ENCODE results near the gene NPB. TPM values are rescaled to one million over a fixed set of nuclear protein-coding genes. Genes with fewer than 3 reads are reported as not detected.

The NPB gene
- total and polyA plus RNA-seq, 2 experiments from 2014 or later: 2.3 to 6.6 TPM

DNA sequence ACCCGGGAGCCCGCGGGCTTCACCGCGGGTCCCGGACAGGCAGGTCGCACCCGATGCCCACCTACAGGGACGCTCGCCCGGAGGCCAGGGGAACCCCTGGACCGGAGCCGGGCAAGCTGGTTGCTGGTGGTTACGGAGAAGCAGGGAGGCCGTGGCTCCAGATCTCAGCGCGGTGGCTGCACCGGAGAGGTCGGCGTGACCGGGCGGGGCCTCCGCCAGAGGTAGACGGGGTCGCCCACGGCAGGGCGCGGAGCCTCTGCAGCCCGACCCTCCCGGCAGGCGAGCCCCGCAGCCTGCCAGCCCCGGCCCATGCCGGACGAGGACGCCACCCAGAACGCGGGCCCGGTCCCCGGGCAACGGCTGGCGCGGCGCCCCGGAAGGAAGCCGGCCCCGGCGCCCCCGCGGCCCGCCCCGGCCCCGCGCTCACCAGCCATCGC, 8.8 kb downstream of the NPB start:
- no peaks in the 10 kb centered on the region for H3K9me3 ChIP-seq (ENCODE audit: low read depth)
- TF ChIP-seq, protein P1, sequence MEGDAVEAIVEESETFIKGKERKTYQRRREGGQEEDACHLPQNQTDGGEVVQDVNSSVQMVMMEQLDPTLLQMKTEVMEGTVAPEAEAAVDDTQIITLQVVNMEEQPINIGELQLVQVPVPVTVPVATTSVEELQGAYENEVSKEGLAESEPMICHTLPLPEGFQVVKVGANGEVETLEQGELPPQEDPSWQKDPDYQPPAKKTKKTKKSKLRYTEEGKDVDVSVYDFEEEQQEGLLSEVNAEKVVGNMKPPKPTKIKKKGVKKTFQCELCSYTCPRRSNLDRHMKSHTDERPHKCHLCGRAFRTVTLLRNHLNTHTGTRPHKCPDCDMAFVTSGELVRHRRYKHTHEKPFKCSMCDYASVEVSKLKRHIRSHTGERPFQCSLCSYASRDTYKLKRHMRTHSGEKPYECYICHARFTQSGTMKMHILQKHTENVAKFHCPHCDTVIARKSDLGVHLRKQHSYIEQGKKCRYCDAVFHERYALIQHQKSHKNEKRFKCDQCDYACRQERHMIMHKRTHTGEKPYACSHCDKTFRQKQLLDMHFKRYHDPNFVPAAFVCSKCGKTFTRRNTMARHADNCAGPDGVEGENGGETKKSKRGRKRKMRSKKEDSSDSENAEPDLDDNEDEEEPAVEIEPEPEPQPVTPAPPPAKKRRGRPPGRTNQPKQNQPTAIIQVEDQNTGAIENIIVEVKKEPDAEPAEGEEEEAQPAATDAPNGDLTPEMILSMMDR (IDR thresholded peaks at IDR 0.05; ENCODE audit: low read depth, low read length): no peak
- peak in 1 of 2 donors; percentile 52 for DNase-seq (ENCODE audit: low read depth in 1 of 2, low spot score in 1 of 2)
- peaks cover 8% of the 10 kb centered on the region for H3K4me1 ChIP-seq (ENCODE audit: low read depth)
- H3K27me3 ChIP-seq: no peaks in the 10 kb centered on the region
- peaks cover 20% of the 10 kb centered on the region for H3K36me3 ChIP-seq
- peak overlapping the region; percentile 72 for H3K27ac ChIP-seq
- peak overlapping the region; percentile 63 for H3K4me3 ChIP-seq

DNA sequence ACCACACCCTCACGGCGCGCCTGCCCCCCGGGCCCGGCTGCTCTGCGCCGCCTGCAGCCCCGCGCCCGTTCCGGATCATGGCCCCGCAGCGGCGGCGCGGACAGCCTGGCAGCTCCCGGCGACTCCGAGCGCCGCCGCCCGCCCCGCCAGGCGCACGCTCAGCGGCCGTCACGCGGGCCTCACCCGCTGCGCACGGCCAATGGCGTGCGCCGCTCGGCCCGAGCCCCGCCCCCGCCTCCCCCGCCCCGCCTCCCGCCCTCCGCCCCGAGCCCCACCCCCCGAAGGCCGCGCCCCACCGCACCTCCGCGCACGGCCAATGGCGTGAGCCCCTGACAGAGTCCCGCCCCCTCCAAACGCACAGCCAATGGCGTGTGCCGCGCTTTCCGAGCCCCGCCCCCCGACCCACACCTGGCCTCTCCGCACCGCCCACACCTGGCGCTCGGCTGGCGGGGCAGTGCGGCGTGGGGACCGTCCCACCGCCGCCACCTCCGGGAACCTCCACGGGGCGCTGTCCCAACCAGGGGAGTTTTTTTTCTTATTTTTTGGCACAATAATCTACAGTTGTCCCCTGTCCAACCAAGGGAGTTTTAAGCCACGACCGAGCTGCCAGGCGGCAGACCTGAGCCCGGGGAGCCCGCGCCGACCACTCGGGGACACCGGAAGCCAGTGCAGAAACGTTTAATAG, 9.4 kb downstream of the NPB start, which contains the start of gene PCYT2:
Gene PCYT2 (minus strand): TSS at position 123 of the 685 bp plus-strand sequence. CDS start 44 bp downstream, at position 79.
- DNase-seq (ENCODE audit: low read depth in 1 of 2, low spot score in 1 of 2): peak; percentile 89 to 95
- peak within 1 kb of the TSS; percentile 63 for H3K4me3 ChIP-seq
- TF ChIP-seq, protein P1 (IDR thresholded peaks at IDR 0.05; ENCODE audit: low read depth, low read length): no peak
- no peaks in the 10 kb centered on the region for H3K9me3 ChIP-seq (ENCODE audit: low read depth)
- peaks cover 8% of the 10 kb centered on the region for H3K4me1 ChIP-seq (ENCODE audit: low read depth)
- peak within 1 kb of the TSS; percentile 72 for H3K27ac ChIP-seq
- peaks cover 20% of the 10 kb centered on the region for H3K36me3 ChIP-seq
- H3K27me3 ChIP-seq: no peaks in the 10 kb centered on the region

DNA sequence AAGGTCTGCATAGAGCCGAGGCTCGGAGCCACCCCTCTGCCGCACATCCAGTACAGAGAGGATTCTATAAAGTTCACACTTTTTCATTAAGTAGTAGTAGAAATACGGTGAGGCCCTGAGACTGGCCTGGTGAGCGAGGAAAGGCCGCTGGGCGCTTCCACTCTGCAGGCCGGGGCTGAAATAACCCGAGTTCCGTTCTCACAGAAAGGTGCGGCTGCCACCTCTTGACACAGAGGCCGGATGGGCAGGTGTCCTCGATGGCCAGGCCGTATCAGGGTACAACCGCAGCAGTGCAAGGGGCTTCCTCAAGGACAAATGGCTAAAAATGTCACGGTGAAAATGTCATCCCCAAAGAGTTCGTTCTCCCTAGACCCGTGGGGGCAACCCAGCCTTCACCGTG, 9.9 kb downstream of the NPB start:
- Histone ChIP-seq H3K4me1 (ENCODE audit: low read depth) (peaks cover 13% of the 10 kb centered on the region), H3K9me3 (ENCODE audit: low read depth) (no peaks in the 10 kb centered on the region), H3K27me3 (no peaks in the 10 kb centered on the region), H3K4me3 (peak overlapping the region; percentile 32), H3K27ac (no peak overlapping the region), H3K36me3 (peaks cover 20% of the 10 kb centered on the region)
- no peak for DNase-seq (ENCODE audit: low read depth in 1 of 2, low spot score in 1 of 2)
- TF ChIP-seq, protein P1 (IDR thresholded peaks at IDR 0.05; ENCODE audit: low read depth, low read length): no peak

DNA sequence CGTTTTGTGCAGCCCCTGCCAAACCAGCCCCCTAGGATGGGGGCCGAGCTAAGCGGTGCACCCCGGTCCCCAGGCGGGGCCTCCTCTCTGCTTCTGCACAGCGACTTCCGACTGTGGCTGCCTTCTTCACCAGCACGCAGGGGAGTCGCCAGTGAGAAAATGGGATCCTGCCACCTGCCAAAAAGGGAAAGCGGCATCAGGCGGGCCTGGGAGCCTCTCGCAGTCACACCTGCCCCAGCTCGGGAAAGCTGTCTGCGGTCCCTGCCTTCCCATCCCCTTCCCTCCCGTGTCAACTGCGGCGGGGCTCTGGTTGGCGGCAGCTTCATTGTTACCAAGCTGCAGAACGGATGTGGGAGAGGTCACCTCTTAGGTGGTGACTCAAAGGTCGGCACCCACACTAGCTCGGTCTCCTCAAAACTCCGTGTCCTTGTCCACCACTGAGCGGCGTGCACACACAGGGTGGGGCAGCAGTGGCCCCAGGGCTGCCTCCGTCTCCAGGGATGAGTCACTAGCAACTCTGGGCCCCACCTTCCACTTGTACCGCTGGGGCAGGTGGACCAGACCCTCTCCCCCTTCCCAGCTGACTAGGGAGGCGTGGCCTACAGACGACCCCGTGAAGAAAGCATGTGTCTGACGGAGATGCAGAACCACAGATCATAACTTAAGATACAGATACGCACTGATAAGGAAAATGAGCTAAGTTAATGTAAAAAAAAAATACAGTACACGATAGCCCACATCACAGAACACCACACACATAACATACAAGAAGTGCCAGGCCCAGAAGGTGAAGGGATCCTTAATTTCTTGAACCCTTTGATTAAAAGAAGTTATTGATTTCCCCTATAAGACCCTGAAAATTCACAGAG, 10.6 kb downstream of the NPB start:
- no peaks in the 10 kb centered on the region for H3K9me3 ChIP-seq (ENCODE audit: low read depth)
- H3K27me3 ChIP-seq: no peaks in the 10 kb centered on the region
- TF ChIP-seq, protein P1 (IDR thresholded peaks at IDR 0.05; ENCODE audit: low read depth, low read length): no peak
- H3K27ac ChIP-seq: no peak overlapping the region
- H3K4me3 ChIP-seq: no peak overlapping the region
- peaks cover 17% of the 10 kb centered on the region for H3K4me1 ChIP-seq (ENCODE audit: low read depth)
- no peak for DNase-seq (ENCODE audit: low read depth in 1 of 2, low spot score in 1 of 2)
- peaks cover 15% of the 10 kb centered on the region for H3K36me3 ChIP-seq

DNA sequence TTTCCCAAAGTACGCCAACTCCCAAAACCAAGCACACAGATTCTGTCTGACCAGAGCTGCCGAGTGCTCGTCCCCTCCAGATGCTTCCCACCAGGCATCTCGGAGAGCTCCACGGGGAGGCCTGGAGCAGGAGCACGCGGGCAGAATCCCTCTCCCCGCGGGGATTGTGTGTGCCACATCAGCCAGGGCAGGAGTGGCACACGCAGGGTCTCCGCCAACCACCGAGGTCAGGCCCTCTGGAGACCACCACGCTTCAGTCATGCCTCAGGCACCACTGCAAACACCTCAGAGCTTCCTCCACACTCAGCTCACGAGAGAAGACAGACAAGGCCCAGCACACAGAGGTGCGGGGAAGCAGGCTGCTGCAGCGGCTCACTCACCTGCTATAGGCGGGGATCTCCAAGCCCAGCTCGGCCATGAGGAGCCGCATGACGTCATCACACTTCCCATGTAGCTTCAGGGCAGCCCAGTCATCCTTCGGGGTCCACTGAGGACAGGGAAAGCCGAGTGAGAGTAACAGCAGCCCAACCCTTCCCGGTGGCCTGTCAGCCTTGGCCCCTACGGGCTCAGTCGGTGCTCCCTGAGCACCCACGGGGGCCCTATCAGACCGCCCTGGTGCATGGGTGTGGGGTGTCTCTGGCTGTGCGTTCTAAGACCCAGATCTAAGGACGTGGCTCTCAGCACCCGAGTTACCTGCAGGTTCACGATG, 11.5 kb downstream of the NPB start:
- H3K4me1 ChIP-seq (ENCODE audit: low read depth): peaks cover 20% of the 10 kb centered on the region
- DNase-seq (ENCODE audit: low read depth in 1 of 2, low spot score in 1 of 2): no peak
- no peak overlapping the region for H3K4me3 ChIP-seq
- H3K27ac ChIP-seq: no peak overlapping the region
- H3K27me3 ChIP-seq: no peaks in the 10 kb centered on the region
- TF ChIP-seq, protein P1 (IDR thresholded peaks at IDR 0.05; ENCODE audit: low read depth, low read length): no peak
- peaks cover 13% of the 10 kb centered on the region for H3K36me3 ChIP-seq
- H3K9me3 ChIP-seq (ENCODE audit: low read depth): no peaks in the 10 kb centered on the region

All from cardiac muscle cell (in vitro differentiated cells and primary cell).